Esophagus muscularis mucosa (tissue), 3 donors: Measurements from ENCODE around the gene TBC1D32.

Experiments used
- CTCF ChIP-seq, 3 experiments: fragments of 200-600 bp in 2 of 3; fragments of 450-650 bp in 1 of 3; sonication (generic) in 2 of 3; IDR thresholded peaks; one replicate each; pipeline ENCODE4 v1.5.1; 2017 to 2019; ENCODE audit warnings: antibody characterized with exemption in 3 of 3, mild to moderate bottlenecking in 2 of 3, moderate library complexity in 1 of 3
- POLR2A ChIP-seq: fragments of 450-650 bp; IDR thresholded peaks from one replicate; pipeline ENCODE4 v1.6.1; 2017; ENCODE audit warnings: antibody characterized with exemption, moderate library complexity, mild to moderate bottlenecking, low read depth
- POLR2AphosphoS5 ChIP-seq, 2 donors: sonication (generic); formaldehyde crosslinking; IDR thresholded peaks; one replicate each; pipeline ENCODE4 v1.6.1; 2017; ENCODE audit warnings: antibody characterized with exemption in 2 of 2

- TF ChIP-seq POLR2AphosphoS5 (IDR thresholded peaks at IDR 0.05) = no peak
- TF ChIP-seq POLR2A = no peak
- TF ChIP-seq CTCF (IDR thresholded peaks at IDR 0.05) = no peak
Measured at GRCh38 chr6:121093928-121094327, 240.4 kb downstream of the TBC1D32 start.
